ENCODE data around the gene PIWIL4.

DNA sequence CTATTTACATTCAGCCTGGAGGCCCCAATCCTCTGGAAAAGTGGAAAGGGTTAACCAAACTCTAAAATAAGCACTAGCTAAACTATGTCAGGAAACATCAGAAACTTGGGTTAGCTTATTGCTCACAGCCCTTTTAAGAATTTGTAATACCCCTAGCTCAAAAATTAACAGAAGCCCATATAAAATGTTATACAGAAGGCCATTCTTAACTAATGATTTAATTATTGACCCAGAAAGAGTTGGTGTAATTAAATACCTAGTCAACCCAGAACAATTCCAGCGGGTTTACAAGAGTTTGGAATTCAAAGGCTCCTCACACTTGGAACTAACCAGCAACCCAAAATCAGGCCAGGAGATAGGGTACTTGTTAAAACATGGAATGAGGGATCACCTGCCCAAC is 88.8 kb downstream of the PIWIL4 start:
- TF ChIP-seq EZH2 (IDR thresholded peaks at IDR 0.05; ENCODE audit: low read length, unreplicated experiment): no peak
- TF ChIP-seq, protein P1, sequence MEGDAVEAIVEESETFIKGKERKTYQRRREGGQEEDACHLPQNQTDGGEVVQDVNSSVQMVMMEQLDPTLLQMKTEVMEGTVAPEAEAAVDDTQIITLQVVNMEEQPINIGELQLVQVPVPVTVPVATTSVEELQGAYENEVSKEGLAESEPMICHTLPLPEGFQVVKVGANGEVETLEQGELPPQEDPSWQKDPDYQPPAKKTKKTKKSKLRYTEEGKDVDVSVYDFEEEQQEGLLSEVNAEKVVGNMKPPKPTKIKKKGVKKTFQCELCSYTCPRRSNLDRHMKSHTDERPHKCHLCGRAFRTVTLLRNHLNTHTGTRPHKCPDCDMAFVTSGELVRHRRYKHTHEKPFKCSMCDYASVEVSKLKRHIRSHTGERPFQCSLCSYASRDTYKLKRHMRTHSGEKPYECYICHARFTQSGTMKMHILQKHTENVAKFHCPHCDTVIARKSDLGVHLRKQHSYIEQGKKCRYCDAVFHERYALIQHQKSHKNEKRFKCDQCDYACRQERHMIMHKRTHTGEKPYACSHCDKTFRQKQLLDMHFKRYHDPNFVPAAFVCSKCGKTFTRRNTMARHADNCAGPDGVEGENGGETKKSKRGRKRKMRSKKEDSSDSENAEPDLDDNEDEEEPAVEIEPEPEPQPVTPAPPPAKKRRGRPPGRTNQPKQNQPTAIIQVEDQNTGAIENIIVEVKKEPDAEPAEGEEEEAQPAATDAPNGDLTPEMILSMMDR (conservative IDR thresholded peaks at IDR 0.05; ENCODE audit: low read depth, low read length): no peak
- no peak for TF ChIP-seq EZH2phosphoT487 (IDR thresholded peaks at IDR 0.05; ENCODE audit: borderline replicate concordance, low read length)
